Activated B cell treated with CpG ODN at 0.5 μM for 24 hours (primary cell): ENCODE results near the gene AGXT. TPM values are rescaled to one million over a fixed set of nuclear protein-coding genes. Genes with fewer than 3 reads are reported as not detected.

ENCODE experiments used
- ATAC-seq: fragments of 200-7000 bp; cut with Tn5 transposase; one replicate; pipeline ENCODE4 v1.10.0; 2021; ENCODE audit warnings: low read depth, mild to moderate bottlenecking, moderate library complexity
- CTCF ChIA-PET: fragments of 350-600 bp; sonication (Branson Sonifier 250); formaldehyde crosslinking; loops from one replicate; lab custom pipeline; 2021; ENCODE audit warnings: antibody characterized with exemption; lab: Charles Lee
- POLR2A ChIA-PET: fragments of 350-600 bp; sonication (Branson Sonifier 250); formaldehyde crosslinking; loops from one replicate; lab custom pipeline; 2021; ENCODE audit warnings: antibody characterized with exemption; lab: Charles Lee
- DNase-seq: peaks from one replicate; pipeline ENCODE4 v3.0.0; 2022
- H3K27ac Mint-ChIP-seq: one replicate; pipeline ENCODE4 v1.8.0; 2020; ENCODE audit warnings: mixed read lengths
- H3K27me3 Mint-ChIP-seq: one replicate; pipeline ENCODE4 v1.8.0; 2021; ENCODE audit warnings: mixed read lengths
- H3K36me3 Mint-ChIP-seq: one replicate; pipeline ENCODE4 v1.8.0; 2021; ENCODE audit warnings: low read depth, mixed read lengths
- H3K4me1 Mint-ChIP-seq: one replicate; pipeline ENCODE4 v1.8.0; 2021; ENCODE audit warnings: mixed read lengths
- H3K4me3 Mint-ChIP-seq: one replicate; pipeline ENCODE4 v1.8.0; 2020; ENCODE audit warnings: mild to moderate bottlenecking, mixed read lengths
- H3K9me3 Mint-ChIP-seq: one replicate; pipeline ENCODE4 v1.8.0; 2020; ENCODE audit warnings: mixed read lengths
- CTCF ChIP-seq: fragments of 200-600 bp; IDR thresholded peaks from one replicate; pipeline ENCODE4 v1.8.0; 2022; ENCODE audit warnings: antibody characterized with exemption, mild to moderate bottlenecking
- intact Hi-C: fragments of 100-400 bp; cut with micrococcal nuclease; formaldehyde crosslinking; loops from one replicate; pipeline ENCODE4 v1.15.1; 2024
- total RNA-seq: library from RNA; stranded (reverse); gene quantifications from 2 replicates; pipeline ENCODE4 v1.2.3, GENCODE V29; 2022

AGXT gene
- total RNA-seq, 1 donor from 2014 or later, result not detected

DNA sequence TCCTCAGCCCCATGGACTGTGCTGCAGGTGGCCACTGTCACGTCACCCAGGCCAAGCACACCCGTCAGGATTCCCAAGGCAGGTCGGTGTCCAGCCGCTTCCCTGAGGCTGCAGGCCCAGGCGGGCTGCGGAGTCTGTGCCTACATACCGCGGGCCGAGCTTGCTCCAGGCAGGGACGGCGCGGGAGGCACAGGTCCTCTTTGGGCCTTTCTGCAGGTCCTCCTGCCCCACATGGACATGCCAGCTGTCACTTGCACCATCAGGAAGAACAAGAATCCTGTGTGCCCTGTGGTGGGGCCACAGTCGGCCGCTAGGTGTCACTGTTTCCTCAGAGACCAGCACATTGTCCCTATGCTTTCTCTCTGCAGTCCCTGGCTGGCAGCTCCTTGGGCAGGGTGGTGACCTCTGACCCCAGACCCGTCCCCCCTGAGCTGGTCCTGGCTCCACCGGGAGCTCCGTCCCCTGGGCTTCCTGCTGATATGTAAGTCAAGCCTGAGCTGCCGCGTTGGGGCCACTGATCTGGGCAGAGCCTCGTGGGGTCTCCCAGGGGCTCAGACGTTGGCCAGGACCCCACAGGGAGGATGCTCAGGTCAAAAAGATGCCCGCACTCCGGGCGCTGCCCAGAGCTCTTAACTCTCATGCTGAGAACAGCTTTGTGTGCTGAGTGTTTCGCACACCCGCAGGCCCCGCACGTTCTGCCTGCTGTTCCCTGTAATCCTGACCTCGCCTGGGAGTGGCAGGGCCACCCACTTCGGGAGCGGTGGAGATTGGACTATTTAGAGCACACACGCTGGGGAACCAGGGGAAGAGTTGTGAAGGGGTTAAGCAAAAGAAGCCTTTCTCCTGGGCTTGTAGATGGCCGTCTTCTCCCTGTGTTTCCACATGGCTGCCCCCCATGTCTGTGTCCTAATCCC is 17.3 kb upstream of the AGXT start:
- intact Hi-C loops, result loop anchor here (1.0 to 5.0 kb wide), 2 partner anchors 299 to 881 kb away; partner anchors contain the start of genes D2HGDH and PPP1R7

DNA sequence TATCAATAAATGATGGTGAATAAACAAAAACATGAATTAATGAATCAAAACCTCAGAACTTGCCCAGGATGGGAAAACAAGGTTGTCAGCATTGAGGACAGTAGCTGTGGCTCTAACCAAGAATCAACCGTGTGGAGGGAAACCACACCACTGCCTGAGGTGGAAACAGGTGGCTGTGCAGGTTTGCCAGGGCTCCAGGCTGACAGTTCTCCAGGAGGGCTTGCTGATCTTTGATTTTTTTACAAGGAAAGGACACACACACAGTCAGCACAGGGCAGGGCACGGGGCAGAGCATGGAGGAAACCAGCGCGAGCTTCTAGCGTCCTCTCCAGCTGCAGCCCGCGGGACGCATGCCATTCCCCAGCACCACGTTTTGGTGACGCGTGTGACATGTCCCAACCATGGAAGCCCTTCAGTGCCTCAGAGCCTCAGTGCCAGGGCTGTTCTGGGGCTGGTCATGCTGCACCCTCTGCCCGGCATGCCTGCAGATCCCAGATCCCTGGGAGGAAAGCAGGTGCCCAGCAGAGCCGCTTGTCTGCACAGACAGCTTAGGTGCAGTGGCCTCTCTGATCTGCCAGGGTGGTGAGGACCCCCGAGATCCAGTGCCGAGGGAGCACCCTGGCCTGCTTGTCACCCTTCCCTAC is 15.8 kb upstream of the AGXT start:
- DNase-seq, result no peak
- no peaks in the 10 kb centered on the region for H3K27me3 Mint-ChIP-seq
- ChIA-PET CTCF (no interaction called here), POLR2A (interaction anchor here (0.6 kb wide), 1 partner anchor 490 kb away, joined by 6 read pairs; no protein-coding TSS in a partner anchor)
- ATAC-seq, result no peak
- H3K36me3 Mint-ChIP-seq, result no peaks in the 10 kb centered on the region
- TF ChIP-seq CTCF, result no peak
- H3K4me3 Mint-ChIP-seq, result no peak overlapping the region
- H3K9me3 Mint-ChIP-seq, result peaks cover 12% of the 10 kb centered on the region
- H3K27ac Mint-ChIP-seq, result no peak overlapping the region
- intact Hi-C loops, result loop anchor here (5.0 kb wide), 1 partner anchor 880 kb away; the partner anchor contains the start of gene D2HGDH
- H3K4me1 Mint-ChIP-seq, result no peaks in the 10 kb centered on the region

More for the DNA sequence above, 17.3 kb upstream of the AGXT start:
- no peak overlapping the region for H3K27ac Mint-ChIP-seq
- no peak overlapping the region for H3K4me3 Mint-ChIP-seq
- CTCF ChIA-PET, result interaction anchor here (1.4 to 1.5 kb wide), 2 partner anchors 808 to 1027 kb away, joined by 5 to 7 read pairs; no protein-coding TSS in a partner anchor
- H3K4me1 Mint-ChIP-seq, result no peaks in the 10 kb centered on the region
- POLR2A ChIA-PET, result no interaction called here
- H3K36me3 Mint-ChIP-seq, result no peaks in the 10 kb centered on the region
- H3K27me3 Mint-ChIP-seq, result no peaks in the 10 kb centered on the region
- DNase-seq, result peak; percentile 75
- H3K9me3 Mint-ChIP-seq, result peaks cover 13% of the 10 kb centered on the region
- peak; percentile 65 for TF ChIP-seq CTCF
- peak; percentile 86 for ATAC-seq

GRCh38 chr2:240855670-240856069 is 13.0 kb upstream of the AGXT start:
- Mint-ChIP-seq H3K4me3 (no peak overlapping the region), H3K9me3 (peaks cover 10% of the 10 kb centered on the region), H3K27me3 (peaks cover 4% of the 10 kb centered on the region), H3K36me3 (no peaks in the 10 kb centered on the region), H3K27ac (no peak overlapping the region), H3K4me1 (no peaks in the 10 kb centered on the region)
- DNase-seq (no peak), ATAC-seq (no peak)
- TF ChIP-seq CTCF, result no peak
- ChIA-PET CTCF (no interaction called here), POLR2A (no interaction called here)
- intact Hi-C loops, result no loop called here

DNA sequence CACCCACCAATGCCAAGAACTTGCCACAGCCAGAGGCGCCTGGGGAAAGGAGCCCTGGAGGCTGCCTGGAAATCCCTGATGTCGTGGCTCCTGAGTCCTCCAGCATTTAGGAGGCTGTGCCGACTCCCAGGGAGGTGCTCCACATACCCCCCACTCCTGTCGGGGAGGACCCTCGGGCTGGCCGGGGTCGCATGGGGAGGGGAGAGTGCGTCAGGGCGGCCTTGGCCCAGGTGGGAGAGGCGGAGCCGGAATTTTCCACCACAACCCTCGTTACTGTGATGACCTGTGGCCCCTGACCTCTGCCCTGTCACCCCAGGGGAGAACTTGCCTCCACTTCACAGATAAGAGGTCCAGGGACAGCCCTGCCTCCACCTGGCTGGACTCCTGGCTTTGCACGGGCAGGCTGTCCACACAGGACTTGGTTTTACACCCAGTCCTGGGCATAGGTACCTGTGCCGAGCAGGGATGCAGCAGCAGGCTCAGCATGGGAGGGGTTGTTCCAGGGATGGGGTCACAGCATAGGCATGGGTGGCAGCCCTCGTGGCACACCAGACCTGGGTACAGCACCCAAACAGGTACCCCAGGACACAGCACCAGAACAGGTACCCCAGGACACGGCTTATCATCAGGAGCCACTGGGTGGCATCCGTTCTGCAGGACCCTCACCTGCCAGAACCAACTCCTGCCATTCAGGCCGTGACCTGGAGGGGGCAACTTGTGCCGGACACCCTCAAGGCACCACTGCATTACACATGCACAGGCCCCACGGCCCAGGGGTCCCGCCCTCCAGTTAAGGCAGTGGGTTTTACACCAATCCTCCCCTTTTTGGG is 12.3 kb upstream of the AGXT start:
- H3K36me3 Mint-ChIP-seq, result no peaks in the 10 kb centered on the region
- H3K4me1 Mint-ChIP-seq, result no peaks in the 10 kb centered on the region
- intact Hi-C loops, result no loop called here
- no peak for TF ChIP-seq CTCF
- no peak overlapping the region for H3K27ac Mint-ChIP-seq
- POLR2A ChIA-PET, result no interaction called here
- DNase-seq (no peak), ATAC-seq (no peak)
- CTCF ChIA-PET, result no interaction called here
- peaks cover 8% of the 10 kb centered on the region for H3K27me3 Mint-ChIP-seq
- H3K9me3 Mint-ChIP-seq, result peaks cover 10% of the 10 kb centered on the region
- no peak overlapping the region for H3K4me3 Mint-ChIP-seq
